NCI-H2081 treated with DMSO at 0.1 percent for 48 hours (cell line): Measurements from ENCODE around the gene NIPA2.
"Not testable (repeated sequence)": the region's sequence is repeated elsewhere in the genome, so short reads cannot be mapped to it uniquely, and the experiment has no call there.

Source experiments
- DNase-seq: peaks from one replicate; lab custom pipeline; 2025; lab: John Stamatoyannopoulos, UW

Gene NIPA2

DNA sequence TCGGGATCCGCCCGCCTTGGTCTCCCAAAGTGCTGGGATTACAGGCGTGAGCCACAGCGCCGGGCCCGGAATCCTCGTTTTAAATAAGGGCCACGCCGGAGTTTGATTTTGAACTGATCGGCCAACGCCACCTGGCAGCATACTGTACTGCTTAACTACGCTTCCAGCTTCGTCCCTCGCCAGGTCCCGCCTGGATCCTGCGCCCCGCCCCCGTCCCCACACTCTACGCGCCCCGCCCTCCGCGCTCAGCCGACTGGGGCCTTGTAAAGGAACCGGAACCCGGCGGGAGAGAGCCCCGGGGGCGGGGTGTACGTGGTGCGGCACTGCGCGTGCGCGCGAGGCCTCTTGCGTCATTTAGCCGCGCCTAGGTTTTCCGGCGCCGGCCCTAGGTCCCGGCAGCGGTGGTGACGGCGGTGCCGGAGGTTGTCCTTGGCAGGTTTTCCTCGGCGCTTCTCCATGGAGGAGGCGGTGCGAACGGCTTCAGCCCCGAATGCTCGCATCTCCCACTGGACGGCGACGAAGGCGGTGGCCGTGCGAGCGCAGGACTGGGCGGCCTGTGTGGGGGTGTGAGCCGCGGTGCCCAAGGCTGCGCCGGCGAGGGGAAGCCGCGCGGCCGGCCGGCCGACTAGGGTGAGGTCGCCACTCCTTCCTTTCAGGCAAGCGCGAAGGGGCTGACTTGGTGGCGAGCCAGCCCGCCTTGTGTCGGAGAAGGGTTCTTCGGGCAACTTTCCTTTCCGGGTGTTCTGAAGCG, at the start of gene NIPA2:
TSS of gene NIPA2 (plus strand) at position 375 of the 751 bp plus-strand sequence. CDS start 13,066 bp downstream, outside the sequence.
- DNase-seq: peak; percentile 87

DNA sequence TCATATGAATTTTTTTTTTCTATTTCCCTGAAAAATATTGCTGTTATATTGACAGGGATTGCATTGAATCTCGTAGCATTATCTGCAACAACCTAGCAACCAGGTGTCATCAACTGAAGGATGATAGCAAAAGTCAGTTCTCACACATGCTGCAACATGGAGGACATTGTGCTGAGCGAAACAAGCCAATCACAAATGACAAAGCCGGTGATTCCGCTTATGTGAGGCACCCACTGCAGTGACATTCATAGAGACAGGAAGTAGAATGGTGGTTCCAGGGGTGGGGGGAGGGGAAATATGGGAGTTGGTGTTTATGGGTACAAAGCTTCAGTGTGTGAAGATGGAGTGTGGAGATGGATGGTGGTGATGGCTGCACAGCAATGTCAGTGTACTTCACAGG, 44.4 kb upstream of the NIPA2 start:
- DNase-seq: no peak

DNA sequence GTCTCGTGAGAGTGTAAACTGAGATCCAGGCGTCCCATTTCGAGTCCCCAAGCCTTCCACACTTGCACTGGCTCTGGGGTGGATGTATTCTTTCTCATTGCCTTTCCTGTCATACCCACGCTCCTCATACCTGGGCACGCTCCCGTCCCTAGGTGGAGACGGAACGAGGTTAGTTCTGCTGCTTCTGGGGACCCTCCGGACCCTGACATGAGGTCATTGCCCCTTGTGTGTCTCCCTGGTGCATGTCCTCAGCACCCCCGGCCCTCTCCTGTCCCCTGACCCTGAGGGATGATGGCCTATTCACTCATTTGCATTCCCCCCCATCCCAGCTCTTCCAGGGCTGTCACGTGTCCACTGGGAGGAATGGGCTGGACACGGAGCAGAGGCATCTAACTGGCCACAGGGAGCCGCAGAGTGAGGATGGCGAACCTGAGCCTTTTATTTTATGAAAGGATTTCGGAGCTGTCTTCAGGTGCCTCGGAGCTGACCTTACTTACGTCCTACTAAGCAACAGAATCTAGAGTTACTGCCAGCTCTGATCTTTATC, 43.8 kb upstream of the NIPA2 start:
- DNase-seq: no peak

DNA sequence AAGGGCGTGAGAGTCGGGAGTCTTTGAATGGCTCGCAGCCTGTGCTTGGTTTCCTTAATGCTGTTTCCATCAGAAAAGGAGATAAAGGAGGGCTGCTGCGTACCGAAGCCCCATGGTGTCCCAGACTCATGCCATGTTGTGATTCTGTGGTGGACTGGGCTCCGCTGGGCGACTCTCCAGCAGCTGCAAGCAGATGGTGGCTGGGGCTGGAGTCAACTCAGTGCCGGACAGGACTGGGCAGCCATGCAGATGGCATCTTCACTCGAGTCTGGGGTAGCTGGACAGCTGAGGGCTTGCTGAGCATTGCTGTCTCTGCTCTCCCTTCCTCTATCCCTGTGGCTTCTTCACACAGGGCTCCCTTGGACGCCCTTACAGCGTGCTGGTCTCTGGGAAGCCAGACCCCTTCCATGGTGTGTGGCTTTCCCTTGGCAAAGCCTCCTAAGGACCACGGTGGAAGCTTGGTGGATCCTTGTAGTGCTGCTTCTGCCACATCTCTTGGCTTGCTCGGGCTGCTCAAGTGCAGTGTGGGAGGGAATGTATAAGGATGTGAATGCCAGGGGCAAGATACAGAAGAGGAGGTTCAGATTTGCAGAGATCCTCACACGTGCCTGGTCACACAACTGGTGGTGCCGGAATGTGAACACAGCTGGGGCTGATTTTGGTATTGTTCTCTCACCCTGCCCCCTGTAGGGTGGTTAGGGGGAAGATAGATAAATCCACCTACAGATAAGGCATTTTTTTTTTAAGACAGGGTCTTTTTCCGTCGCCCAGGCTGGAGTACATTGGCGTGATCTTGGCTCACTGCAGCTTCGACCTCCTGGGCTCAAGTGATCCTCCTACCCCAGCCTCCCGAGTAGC, 43.0 kb upstream of the NIPA2 start:
- DNase-seq: no peak

DNA sequence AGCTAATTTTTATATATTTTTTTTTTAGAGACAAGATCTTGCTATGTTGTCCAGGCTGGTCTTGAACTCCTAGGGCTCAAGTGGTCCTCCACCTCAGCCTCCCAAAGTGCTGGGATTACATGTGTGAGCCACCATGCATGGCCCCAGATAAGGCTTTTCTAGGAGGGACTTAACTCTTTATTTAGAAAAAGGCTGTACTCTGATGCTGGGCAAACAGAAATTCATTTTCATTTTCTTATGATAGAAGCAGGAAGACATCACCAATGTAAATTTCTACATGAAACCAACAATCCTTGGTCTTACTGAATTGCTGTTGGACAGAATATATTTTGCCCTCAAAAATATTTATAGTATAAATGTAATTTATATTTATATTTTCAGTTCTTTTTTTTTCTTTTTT, 42.4 kb upstream of the NIPA2 start:
- DNase-seq: no peak

DNA sequence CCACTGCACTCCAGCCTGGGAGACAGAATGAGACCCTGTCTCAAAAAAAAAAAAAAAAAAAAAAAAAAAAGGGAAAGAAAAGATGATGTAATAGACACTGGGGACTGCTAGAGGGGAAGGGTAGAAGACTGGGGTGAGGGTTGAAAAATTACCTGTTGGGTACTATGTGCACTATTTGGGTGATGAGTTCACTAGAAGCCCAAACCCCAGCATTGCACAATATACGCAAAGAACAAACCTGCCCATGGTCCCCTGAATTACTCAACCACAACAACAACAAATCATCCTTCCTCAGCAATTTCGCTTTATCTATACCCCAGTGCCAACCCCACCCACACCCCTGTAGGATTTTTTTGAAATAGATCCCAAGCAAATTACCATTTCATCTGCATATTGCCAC, 38.6 kb upstream of the NIPA2 start:
- DNase-seq: no peak

DNA sequence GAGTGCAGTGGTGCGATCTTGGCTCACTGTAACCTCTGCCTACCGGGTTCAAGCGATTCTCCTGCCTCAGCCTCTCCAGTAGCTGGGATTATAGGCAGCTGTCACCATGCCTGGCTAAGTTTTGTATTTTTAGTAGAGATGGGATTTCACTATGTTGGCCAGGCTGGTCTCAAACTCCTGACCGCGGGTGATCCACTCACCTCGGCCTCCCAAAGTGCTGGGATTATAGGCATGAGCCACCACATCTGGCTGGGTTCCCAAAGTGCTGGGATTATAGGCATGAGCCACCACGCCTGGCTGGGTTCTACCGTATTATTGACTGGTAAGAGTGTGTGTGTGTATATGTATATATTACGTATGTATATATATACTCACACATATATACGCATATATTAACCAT, 35.5 kb upstream of the NIPA2 start:
- DNase-seq: not testable (repeated sequence)

DNA sequence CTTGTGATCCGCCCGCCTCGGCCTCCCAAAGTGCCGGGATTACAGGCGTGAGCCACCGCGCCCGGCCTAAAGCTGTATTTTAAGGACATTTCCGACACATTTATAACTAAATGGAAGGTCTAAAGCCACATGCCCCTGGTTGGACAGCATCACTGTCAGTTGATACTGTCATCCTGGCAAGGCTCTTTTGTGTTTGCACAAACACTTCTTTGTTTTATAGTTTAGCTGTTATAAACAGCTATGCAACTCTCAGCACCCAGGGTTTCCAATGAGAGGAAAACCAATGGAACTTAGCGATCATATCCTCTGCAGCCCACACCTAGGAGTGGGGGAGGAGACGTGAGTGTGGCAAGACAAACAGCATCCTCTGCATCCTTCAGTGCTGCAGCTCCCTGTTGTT, 32.3 kb upstream of the NIPA2 start:
- no peak for DNase-seq

DNA sequence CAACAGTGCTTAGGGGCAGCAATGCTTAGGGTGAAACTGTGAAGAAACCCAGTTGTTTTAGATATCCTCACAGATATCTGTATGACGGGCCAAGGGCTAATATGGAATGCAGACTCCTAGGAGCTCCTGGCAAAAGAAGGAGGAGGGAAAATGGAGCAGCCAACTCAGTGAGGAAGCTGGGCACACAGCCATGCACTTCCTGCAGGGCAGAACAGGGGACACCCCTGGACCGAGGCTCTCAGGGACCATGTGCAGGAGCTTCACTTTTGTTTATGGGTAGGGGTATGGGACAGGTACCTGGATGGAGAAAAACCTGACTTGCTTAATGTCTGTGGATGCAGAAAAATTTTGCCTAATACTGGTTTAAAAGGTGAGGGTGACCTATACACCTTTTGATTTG, 31.8 kb upstream of the NIPA2 start:
- DNase-seq: no peak

DNA sequence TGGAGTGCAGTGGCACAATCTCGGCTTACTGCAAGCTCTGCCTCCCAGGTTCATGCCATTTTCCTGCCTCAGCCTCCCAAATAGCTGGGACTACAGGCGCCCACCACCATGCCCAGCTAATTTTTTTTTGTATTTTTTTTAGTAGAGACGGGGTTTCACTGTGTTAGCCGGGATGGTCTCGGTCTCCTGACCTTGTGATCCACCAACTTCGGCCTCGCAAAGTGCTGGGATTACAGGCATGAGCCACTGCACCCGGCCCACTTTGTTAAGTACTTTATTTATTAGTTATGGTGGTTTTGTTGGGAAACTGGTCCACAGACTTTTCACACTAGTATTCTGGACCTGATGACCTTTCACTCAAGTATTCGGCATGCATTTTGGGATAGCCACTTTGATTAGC, 30.6 kb upstream of the NIPA2 start:
- not testable (repeated sequence) for DNase-seq

DNA sequence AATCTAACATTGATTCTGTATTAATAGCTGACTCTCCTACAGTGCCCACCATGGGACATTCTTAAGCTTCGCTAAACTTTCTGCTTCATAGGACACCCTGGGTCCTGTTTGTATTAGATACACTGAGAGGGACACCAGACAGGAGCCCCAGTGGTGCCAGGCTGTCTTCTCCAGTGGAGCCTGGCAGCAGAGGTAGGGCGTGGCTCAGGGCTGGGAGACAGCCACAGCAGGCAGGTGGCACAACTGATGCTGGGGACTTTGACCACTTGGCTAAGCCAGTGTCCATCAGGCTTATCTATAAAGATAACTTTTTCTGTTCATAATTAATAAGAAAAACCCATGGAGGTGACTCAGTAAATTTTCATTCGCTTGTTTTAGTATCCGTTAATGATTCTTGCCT, 30.2 kb upstream of the NIPA2 start:
- no peak for DNase-seq

DNA sequence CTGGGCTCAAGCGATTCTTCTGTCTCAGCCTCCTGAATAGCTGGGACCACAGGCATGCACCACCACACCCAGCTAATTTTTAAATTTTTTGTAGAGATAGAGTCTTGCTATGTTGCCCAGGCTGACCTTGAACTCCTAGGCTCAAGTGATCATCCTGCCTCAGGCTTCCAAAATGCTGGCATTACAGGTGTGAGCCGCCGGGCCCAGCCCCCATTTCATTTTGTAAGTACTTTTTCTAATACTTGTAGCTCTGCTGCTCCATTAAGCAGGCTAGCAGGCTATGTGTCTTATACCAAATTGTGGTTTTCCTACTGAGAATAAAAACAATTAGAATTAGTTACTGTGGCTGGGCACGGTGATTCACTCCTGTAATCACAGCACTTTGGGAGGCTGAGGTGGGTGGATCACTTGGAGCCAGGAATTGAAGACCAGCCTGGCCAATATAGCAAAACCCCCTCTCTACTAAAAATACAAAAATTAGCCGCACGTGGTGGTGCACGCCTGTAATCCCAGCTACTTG, 29.6 kb upstream of the NIPA2 start:
- DNase-seq: no peak

DNA sequence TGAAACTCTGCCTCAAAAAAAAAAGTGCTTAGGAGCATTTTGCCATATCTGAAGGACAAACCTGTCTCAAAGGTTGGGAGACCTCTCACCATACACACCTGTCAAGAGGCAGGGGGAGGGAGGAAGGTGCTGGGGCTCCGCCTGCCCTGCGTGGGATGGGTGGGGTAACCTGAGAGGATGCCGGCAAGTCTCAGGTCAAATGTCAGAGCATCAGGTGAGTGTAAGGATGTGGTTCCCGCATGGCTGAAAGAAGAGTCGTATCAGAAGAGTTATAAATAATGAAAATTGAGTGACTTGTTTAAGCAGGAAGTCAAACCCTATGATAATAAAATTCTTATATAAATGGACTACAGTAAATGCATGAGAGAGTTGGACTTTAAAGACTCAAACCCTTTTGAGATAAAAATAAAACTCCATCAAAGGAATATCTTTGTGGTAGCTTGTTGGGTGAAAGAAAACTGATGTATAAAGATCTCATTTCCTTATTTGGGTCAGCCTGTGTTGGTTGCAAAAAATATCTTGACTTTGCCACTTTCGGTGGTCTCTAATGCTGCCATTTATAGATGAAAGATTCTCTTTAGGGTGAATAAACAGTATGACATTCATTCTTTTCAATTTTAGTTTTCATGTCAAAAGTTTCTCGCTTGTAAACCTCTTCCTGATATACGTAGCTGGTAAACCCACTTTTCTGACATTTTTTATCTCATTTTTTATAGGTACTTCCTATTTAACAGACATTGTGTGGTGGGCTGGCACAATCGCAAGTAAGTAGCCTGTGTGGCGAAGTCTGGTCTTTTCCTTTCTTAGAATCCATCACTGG, 28.2 kb upstream of the NIPA2 start:
- no peak for DNase-seq

DNA sequence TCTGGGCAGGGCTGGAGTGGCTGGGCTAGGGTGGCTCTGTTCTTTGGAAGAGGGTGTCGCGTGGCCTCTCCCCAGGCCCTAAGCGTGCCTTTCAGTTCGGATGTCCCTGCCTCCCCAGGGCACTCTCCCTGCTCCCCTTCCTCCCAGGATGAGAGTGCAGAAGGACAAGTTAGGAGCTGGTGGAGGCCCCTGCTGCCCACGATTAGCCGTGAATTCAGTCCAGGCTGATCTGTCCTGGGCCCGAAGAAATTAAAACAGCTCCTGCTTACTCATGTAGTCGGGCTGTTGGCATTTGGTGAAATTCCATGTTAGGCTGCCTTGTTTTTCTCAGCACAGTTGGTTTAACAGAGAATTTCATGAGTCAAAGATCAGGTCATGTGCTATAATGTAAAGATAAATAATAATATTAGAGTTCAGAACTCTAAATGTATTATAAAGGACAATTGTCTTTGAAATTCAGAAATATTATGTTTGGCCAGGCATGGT, 27.6 kb upstream of the NIPA2 start:
- DNase-seq: no peak

DNA sequence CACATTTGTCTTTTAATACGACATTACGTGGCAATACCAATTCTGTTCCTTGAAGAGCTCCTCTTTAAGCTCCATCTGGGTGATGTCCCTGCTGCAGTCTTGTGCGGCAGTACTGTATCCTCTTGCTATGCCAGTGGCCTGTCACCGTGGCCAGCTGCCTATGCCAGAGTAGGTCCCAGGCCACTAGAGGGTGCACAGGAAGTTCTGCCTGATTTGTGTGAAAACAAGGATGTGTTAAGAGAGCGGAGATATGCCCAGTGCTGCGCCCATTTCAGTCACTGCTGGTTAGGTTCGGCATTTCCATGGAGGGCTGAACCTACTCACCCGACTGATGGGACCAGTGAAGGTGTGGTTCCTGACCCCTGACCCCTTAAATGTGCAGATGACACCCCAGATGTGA, 26.8 kb upstream of the NIPA2 start:
- DNase-seq: no peak

DNA sequence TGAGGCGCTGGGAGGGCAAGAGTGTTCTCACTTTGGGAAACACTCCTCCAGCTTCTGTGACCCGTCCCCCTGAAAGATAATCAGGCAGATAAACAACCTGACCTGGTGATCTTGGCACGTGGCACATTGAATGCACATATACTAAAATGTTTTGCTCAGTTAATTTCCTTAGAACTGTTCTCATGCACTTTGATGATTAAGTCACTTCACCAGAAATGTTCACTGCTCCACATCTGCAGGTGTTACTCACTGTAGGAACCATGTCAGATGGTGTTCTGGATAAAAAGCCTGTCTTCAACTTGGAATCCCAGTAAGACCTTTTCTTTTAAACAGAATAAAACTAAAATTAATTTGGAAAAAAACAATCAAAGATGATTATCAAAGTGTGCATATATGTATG, 24.6 kb upstream of the NIPA2 start:
- no peak for DNase-seq

DNA sequence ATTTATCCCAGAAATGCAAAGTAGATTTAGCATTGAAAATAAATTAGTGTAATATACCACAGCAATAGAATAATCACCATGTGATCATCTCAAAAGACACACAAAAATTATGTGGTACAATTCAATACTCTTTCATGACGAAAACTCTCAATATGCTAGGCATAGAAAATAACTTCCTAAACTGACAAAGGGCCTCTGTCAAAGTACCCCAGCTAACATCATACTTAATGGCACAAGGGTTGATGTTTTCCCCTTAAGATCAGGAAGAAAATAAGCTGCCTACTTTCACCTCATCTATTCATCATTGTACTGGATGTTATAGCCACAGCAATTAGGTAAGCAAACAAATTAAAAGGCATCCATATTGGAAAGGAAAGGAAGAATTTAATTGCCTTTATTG, 22.7 kb upstream of the NIPA2 start:
- no peak for DNase-seq

DNA sequence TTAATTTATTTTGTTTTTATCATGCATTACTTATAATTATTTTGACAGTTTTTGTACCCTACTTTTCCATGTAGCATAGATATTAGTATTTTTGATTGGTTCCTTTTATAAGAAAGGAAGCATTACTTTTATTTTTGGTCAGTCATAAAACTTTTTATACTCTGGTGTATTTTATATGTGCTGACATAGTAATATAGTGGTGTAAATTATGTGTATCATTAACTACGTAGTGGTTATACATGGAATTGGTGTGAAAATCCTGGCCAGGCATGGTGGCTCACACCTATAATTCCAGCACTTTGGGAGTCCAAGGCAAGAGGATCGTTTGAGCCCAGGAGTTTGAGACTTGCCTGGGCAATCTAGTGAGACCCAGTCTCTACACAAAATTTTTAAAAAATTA, 18.8 kb upstream of the NIPA2 start:
- no peak for DNase-seq

DNA sequence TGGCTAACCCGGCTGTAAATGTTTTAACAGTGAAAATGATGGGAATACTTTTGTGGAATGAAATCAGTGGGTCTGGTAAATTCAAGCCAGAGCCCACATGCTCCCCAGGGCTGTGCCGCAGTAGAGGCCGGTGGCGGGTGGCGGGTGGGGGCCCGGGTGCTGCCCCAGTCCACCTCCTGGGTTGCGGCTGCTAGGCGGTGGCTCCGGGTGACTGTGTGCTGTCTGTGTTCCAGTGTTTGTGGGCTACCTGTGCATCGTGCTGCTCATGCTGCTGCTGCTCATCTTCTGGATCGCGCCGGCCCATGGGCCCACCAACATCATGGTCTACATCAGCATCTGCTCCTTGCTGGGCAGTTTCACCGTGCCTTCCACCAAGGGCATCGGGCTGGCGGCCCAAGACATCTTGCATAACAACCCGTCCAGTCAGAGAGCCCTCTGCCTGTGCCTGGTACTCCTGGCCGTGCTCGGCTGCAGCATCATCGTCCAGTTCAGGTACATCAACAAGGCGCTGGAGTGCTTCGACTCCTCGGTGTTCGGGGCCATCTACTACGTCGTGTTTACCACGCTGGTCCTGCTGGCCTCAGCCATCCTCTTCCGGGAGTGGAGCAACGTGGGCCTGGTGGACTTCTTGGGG, 14.9 kb upstream of the NIPA2 start:
- no peak for DNase-seq

DNA sequence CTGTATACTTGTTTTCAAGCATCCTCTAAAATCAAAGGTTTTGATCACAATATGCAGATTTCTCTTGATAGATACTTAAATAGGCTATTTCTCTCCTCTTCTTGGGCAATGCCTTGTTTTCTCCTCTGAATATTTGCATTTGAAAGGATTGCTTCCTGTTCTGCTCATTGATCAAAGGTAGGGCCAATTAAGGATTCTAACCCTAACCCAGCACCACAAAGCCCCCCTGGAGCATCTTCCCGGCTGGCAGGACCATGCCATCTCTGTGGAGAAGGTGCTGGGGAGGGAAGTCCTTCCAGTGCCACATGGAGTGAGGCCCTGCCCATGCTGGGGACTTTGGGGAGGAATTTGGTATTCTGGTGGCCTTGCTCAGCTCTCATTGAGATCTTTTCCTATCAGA, 11.3 kb upstream of the NIPA2 start:
- DNase-seq: no peak

DNA sequence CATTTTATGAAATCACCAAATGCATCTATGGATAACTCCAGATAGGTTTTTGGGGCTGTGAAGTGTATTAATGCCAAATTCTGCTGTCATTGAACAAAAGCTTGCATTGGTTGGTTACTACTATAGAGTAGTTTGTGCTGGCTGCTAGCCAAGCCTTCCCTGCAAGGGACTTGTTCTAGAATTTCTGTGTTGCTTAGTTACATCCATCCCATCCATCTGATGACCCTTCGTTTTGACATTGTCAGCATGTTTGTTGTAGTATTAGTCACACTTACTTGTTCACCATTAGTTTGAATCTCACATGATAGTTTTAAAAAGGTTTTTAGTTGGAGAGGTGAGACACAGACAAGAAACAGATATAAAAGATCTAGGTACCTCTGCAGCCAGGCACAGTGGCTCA, 7.0 kb upstream of the NIPA2 start:
- no peak for DNase-seq
